ENCODE results near the gene DTX1.

DTX1 gene

DNA sequence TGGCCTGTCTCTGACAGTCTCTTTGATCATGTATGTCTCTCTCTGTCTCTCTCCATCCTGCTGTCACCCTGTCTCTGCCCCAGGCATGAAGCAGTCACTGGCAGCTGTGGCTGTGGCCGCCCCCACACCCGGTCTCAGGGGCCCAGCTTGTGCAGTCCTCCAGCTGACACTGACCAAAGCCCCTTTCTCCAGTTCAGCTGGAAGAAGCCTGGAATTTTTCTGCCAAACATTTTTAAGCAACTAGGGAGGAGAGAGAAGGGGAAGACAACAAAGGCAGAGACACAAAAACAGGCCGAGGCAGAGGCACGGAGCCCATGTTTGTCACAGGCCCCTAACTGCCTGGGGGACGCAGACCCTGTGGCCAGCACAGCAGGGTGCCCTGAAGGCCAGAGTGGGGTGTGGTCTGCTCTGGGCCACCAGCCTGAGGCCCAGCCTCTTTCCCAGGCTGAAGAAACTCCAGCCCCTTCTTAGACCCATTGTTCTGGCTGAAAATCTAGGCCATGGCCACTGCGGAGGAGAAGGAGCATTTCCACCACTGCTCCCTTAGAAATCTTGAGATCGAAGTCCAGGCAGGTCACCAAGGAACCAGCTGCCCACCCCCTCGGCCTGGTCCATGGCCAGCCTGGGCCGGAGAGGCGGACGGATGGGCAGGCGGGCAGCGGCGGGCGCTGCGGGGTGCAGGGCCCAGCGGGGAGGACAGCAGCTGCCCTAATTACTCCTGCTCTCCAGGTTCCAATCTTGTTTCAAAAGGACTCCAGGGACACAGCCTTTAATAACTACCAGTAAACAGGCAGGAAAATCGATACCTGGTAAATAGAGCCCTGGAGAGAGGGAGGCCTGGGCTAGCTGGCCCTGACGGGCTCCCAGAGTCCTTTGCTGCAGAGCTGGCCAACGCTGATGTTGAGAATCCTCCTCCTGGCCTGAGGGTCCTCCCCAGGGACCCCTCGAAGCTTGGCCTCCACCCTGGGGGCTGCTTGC is 14.9 kb downstream of the DTX1 start:
- DNase-seq = no peak

DNA sequence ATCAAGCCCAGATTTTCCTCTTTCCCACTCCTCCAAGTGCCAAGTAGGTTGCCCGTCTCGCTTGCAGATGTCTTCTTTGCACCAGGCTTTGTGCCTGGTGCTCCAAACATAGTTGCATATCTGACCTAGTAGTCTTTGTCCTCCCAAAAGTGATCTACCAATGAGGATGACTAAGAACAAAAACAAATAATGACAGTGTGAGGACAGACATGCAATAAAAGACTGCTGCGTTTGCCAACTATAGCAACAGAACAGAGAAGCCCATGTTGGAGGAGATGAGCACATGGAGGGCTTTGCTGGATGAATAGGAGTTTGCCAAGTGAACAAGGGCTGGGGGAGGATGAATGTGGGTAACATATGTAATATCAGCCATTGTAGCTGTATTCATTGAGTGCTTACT is 15.6 kb downstream of the DTX1 start:
- DNase-seq = no peak

DNA sequence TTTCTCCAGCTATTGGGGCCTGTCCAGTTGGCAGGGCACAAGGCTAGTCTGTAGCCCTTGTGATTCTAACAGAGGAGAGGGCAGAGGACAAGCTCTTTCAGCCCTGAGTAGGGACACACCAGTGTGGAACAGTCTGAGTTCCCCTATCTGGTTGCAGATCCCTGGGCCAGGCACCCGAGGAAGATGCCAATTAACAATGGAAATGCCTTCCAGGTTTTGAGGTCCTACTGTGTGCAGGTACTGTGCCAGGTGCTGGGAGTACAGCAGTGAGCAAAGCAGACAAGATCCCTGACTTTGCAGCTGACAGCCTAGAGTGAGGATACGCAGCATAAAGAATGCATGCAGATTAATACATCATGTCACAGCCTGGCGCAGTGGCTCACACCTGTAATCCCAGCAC is 17.1 kb downstream of the DTX1 start:
- no peak for DNase-seq

DNA sequence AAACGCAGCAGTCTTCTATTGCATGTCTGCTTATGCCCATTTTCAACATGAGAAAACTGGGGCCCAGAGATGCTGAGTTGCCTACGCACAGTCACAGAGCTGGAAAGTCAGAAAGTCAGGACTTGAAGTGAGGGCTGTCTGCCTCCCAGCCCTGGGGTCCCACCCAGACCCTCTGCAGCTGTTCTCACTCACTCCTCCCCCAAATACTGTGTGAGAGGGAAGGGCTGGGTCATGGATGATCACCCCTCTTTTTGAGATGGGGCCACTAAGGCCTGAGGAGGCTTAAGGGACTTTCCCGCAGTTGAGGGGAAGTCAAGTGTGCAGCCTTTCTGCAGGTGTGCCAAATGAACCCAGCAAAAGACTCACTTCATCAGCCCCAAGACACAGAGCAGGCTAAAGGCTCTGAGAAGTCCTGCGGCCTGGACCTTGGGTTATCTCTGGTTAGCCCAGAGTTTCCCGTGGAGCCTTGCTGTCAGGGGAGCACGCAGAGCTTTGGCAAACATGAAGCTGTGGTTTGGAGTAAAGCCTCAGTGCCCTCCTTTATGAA is 18.7 kb downstream of the DTX1 start:
- no peak for DNase-seq

DNA sequence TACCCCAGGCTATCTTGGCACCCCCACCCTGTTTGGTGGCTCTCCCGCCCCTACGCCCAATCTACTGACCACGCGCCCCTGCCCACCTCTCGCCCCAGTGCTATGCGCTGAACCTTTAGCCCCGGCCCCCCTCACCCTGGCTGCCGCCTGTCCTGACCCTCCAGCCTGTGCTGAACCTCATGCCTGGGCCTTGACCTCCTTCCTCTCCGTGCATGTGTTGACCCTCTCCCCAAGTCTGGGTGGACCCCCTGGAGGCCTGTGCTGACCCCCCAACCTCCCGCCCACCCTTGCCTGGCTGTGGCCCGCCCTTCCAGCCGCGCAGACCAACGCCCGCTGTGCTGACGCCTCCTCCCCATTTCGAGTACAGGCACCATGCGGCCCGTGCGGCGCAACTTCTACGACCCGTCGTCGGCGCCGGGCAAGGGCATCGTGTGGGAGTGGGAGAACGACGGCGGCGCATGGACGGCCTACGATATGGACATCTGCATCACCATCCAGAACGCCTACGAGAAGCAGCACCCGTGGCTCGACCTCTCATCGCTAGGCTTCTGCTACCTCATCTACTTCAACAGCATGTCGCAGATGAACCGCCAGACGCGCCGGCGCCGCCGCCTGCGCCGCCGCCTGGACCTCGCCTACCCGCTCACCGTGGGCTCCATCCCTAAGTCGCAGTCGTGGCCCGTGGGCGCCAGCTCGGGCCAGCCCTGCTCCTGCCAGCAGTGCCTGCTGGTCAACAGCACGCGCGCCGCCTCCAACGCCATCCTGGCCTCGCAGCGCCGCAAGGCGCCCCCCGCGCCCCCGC is 20.7 kb downstream of the DTX1 start:
- DNase-seq = no peak

DNA sequence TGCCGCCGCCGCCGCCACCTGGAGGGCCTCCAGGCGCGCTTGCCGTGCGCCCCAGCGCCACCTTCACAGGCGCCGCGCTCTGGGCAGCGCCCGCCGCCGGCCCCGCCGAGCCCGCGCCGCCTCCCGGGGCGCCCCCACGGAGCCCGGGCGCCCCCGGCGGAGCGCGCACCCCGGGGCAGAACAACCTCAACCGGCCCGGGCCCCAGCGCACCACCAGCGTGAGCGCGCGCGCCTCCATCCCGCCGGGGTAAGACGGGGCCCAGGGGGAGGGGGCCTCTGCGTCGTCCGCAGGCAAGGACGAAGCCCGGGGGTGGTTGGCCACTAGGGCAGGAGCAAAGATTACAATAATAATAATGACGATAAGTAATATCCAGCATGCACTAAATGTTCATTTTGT is 21.3 kb downstream of the DTX1 start:
- no peak for DNase-seq

DNA sequence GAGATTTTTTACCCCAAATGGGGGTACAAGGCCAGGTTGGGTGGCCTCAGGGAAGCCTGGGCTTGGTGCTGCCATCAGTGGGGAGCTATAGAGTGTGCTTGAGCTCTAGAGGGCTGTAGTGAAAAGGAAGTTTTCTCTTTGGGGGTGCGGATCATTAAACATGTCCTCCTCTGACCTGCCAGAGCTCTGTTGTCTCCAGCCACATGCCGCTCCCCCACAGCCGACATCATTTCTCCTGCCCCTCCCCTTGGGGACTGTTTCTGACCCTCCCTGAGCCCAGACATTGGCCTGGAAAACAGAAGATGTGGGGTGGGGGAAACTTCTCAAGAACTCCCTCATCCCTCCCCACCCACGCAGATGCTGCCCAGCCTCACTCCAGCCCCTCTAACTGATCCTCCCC is 25.3 kb downstream of the DTX1 start:
- DNase-seq = no peak

DNA sequence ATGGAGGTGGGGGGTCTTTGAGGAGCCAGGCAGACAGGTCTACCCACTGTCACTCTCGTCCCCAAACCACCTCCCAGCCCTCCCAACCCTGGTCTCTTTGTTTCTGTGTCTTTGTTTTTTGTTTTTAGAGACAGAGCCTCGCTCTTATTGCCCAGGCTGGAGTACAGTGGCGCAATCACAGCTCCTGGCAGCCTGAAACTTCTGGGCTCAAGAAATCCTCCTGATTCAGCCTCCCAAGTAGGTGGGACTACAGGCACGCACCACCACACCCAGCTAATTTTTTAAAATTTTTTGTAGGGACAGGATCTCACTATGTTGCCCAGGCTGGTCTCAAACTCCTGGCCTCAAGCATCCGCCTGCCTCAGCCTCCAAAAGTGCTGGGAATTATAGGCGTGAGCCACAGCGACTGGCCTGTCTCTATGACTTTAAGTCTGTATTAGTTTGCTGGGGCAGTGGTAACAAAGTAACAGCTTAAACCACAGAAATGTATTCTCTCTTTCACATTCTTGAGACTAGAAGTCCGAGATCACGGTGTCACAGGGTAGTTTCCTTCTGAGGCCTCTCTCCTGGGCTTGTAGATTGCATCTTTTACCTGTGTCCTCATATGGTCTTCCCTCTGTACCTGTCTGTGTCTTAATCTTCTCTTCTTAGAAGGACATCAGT is 26.1 kb downstream of the DTX1 start:
- no peak for DNase-seq

DNA sequence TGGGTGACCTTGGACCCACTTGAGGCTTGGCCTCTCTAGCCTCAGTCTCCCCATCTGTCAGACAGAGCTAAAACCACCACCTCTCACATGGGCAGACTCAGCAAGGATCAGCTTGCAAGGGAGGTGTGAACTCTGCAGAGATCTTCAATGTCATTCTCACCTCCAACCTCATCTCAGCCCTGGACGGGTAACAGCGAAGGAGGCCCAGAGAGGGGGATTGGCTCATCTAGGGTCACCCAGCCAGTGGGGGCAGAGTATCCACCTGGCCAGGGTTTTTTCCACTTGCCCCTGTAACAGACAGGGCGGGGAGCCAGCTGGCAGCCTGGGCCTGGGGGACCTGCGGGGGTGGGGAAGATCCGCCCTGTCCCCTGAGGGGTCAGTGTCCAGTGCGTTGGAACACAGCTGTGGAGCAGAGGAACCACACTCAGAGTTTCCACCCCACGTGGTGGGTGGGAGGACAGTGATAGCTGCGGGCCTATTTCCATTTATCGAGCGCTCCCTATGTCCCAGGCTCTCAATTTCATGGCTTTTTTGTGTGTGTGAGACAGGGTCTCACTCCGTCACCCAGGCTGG is 27.4 kb downstream of the DTX1 start:
- DNase-seq = no peak

DNA sequence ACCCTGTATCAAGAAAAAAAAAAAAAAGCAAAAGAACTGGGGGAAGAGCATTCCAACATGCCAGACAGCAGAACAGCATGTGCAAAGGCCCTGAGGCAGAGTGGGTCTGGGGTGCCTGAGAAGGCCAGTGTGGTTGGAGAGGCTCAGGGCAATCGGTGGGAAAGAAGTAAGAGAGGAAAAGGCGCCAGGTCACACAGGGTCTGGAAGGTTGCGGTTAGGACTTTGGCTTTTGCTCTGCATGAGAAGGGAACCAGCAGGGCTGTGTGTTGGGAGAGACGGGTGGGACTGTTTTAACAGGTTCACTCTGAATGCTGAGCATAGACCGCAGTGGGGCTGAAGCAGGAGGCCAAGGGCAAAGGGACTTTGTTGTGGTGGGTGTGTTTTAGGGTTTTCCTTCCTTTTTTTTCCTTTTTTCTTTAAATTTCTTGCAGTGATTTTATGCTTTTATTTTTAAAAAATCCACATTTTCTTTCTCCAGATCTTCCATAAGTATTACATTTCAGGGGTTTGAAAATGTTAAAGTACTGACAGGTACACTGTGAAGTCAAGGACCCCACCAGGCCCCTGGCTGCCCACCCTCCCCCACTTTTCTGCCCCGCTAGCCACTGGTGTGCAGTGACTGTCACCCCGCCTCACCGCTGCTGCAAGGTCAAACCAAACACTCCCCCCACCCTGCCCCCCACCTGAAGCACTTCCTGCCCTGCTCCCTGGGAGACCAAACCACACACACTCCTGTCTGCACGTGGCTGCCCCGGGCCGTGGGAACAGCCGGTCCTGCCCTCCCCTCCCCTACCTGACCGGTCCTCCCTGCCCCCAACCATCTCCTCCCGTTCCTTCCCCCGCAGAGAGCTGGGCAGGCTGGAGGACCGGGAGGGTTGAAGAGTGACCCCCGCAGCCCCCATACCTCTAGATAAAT is 30.0 kb downstream of the DTX1 start:
- no peak for DNase-seq

DNA sequence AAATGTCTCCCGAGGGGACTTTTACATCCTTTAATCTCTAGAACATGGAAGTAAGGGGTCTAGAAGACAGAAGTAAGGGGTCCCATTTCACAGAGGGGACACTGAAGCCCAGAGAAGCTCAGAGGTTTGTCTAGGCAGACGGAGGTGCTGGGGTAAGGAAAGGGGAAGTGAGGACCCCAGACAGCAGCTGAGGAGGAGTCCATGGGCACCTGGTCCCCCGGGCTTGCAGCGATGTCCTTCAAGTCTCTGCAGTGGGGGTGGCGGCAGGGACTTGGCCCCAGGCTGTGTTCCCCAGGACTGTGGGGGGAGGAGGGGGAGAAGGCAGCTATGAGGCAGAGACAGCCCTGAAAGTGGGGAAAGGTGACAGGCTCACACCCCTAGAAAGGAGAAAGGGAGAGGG is 30.7 kb downstream of the DTX1 start:
- no peak for DNase-seq

DNA sequence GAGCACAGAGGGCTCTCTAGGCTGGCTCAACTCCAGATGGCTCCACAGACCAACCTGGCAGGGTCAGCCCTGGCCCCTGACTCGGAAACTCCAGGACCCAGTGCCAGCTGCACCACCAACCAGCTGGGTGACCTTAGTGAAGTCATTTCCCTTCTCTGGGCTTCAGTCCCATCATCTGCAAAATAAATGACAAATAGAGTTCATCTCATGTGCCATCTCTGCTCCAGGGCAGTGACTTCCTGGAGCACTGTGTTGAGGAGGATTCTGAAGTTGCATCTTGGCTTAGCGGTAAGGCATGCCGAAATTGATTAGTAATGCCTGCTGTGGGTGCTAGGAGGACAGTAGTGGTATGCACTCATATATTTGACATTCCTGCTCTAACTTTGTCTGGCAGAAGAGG is 31.5 kb downstream of the DTX1 start:
- DNase-seq = no peak

DNA sequence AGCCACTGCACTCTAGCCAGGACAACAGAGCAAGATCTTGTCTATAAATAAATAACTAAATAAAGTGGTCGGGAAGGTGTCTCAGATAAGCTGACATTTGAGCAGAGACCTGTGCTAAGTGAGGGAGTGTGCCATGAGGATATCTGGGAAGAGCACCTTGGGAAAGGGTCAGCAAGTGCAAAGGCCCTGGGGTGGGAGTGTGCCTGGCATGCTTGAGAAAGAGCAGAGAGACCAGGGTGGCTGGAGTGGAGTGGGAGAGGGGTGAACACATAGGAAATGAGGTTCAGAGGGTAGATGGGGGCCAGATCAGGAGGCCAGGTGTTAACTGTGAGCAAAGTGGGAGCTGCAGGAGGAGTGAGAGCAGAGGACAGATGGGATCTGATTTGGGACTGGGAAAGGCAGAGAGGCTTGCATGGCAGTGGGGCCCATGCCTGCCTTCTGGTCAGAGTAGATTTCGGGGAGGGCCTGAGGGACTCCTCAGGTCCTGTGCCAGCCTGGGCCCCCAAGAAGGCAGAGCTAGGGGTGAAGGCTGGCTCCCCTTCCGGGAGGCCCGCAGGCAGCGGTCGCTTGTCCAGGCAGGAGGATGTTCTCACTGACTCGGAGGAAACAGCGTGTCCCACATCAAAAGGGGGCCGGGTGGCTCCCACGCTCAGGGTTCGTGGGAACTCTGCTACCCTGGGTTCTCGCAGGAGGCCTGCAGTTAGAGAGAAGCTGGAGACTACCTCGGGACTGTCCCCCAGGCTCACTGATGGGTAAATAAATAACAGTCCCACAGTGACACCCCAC is 32.6 kb downstream of the DTX1 start:
- no peak for DNase-seq

DNA sequence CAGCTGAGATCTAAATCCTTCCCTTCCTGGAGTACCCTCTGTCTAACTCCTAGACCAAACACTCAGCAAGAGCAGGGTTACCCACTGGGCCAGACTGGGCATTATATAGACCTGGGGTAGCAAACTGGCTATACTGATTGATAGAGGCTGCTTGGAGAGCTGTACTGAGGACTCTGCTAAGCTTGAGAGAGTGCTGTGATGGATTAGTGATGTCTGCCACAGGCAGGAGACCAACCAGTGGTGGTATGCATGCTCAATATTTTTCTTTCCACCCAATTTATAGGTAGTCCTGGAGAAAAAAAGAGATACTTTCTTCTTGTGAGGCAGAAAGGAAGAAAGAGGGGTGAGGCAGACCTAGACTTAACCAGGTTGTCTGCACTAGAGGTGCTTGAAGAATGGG is 33.3 kb downstream of the DTX1 start:
- no peak for DNase-seq

DNA sequence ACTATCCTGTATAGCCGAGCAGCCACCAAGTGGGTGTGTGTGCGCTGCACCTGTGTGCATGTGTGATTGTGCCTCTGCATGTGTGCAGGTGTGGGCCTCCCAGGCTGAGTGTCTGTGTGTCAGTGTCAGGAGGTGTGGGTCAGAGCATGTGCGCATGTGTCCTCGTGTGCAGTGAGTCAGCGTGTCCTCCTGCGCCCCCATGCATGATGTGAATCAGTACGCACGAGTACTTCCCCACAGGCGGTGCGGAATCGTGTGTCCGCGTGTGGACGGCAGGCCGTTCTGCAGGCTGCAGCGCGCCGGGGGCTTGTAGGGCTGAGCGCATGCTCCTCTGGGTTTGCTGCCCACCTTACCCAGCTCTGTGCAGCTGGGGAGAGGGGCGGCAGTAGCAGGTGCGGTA is 34.2 kb downstream of the DTX1 start:
- DNase-seq = no peak

DNA sequence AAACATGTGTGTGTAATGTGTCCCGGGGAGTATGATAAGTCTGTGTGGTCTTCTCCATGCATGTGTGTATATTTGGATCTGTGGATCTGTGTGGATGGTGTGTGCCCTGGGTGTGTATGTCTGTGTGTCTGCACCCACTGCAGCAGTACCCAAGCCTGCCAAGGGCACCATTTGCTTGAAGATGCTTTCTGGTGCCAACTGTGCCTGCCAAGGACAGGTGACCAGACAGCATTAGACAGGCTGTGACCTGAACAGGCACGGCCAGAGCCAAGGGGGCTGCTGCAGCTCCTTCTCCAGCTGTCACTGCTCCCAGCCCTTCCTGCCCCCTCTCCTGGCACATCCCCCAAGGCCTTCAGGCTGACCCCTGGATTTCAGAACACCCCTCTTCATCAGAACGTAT is 35.0 kb downstream of the DTX1 start:
- DNase-seq = no peak

DNA sequence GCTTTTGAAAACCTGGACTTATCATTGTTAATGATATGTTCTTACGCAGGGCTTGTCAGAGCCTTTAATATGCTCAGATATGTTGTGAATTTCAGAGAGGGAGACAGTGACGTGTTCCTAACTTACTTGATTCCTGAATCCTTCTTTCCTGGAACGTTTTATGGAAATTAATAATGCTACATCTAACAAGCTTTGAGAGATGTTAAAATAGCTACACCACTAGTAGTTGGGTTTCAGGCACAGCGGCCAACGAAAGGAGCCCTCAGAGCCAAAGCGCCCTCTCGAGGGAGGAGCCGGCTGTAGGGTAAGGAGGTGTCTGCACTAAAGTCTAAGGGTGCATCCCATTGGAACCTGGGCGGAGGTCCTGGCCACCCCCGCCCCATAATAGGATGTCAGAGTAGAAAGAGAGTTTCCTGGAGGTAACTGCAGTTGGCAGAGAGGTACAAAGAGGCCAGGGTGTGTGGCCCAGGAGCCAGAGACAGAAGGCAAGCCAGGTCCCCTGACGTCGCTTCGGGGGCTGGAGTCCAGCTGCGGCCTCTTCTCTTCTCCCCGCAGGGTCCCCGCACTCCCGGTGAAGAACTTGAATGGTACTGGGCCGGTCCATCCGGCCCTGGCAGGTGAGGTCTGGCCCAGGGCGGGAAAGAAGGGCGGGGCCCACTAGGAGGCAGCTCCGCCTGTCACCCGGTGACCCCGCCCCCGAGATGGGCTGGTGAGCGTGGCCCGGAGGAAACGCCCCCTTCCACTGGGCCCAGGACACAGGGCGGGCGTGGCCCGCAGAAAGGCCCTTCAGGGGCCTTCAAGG is 36.3 kb downstream of the DTX1 start:
- DNase-seq = no peak

DNA sequence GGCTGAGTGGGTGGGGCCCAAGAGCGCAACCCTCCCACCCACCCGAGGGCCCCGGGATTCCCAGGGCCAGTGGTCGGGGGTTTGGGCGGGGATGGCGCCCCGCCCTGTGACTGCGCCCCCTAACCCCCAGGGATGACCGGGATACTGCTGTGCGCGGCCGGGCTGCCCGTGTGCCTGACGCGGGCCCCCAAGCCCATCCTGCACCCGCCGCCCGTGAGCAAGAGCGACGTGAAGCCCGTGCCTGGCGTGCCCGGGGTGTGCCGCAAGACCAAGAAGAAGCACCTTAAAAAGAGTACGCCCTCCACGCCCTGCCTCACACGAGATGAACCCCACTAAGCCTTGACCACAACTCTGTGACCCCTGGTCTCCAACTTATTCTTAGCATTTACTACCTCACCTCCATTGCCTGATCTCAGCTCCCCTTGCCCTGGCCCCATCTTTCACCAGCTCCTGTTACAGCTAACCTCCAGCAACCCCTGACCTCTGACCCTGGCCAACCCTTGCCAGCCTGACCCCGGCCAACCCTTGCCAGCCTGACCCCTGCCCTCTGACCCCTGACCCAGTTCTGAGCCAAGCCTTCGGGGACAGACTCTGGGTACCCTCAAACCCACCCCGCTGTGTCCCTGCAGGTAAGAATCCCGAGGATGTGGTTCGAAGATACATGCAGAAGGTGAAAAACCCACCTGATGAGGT is 37.0 kb downstream of the DTX1 start:
- no peak for DNase-seq

DNA sequence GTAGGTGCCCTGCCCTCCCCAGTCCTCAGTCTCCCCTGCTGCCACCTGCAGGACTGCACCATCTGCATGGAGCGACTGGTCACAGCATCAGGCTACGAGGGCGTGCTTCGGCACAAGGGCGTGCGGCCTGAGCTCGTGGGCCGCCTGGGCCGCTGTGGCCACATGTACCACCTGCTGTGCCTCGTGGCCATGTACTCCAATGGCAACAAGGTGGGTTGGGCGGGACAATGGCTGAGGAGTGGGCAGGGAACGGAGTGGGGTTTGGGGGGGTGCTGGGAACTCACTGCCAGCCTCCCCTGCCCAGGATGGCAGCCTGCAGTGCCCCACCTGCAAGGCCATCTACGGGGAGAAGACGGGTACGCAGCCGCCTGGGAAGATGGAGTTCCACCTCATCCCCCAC is 38.2 kb downstream of the DTX1 start:
- no peak for DNase-seq
